ENCODE data around the gene EDEM3. TPM values are rescaled to one million over a fixed set of nuclear protein-coding genes. Genes with fewer than 3 reads are reported as not detected.

Gene EDEM3
- total and polyA plus RNA-seq, 4 donors, result 11.7 to 53.8 (median 23.7) TPM

- no peak for TF ChIP-seq REST (IDR thresholded peaks at IDR 0.05)
- TF ChIP-seq TAF1 (conservative IDR thresholded peaks at IDR 0.05), result no peak
- TF ChIP-seq JUND (IDR thresholded peaks at IDR 0.05), result no peak
These were observed 14.6 kb upstream of the EDEM3 start (continued) for GRCh38 chr1:184769241-184769640.

GRCh38 chr1:184768467-184768866 is 13.8 kb upstream of the EDEM3 start:
- TF ChIP-seq ZBTB33 (IDR thresholded peaks at IDR 0.05) (no peak), REST (IDR thresholded peaks at IDR 0.05) (no peak)
- no peak overlapping the region for H3K9ac ChIP-seq (ENCODE audit: low read depth in 1 of 2, low read length in 2 of 2)
- DNase-seq (ENCODE audit: low spot score), result no peak
- H3K9me3 ChIP-seq (ENCODE audit: control insufficient read depth in 4 of 4, low read length in 3 of 4), result no peaks in the 10 kb centered on the region
- no peak overlapping the region for H3K27ac ChIP-seq (ENCODE audit: low read depth in 1 of 2, low read length in 2 of 2)
- no peak overlapping the region for H3K4me3 ChIP-seq (ENCODE audit: low read depth in 1 of 3, low read length in 3 of 3)
- H3K4me1 ChIP-seq (ENCODE audit: control insufficient read depth in 4 of 4, insufficient read depth in 4 of 4, low read length in 3 of 4), result peaks cover 4 to 8% (median 6%) of the 10 kb centered on the region in 4 donors
- WGBS, result 74% methylated on average over 2 of the region's 2 CpGs
- H3K36me3 ChIP-seq (ENCODE audit: control insufficient read depth in 4 of 4, insufficient read depth in 3 of 4, low read depth in 1 of 4, low read length in 3 of 4), result no peaks in the 10 kb centered on the region
- no peaks in the 10 kb centered on the region for H3K27me3 ChIP-seq (ENCODE audit: control insufficient read depth in 4 of 4, insufficient read depth in 4 of 4, low read length in 3 of 4)

- H3K27ac ChIP-seq (ENCODE audit: low read depth in 1 of 2, low read length in 2 of 2), result no peak overlapping the region
- DNase-seq (ENCODE audit: low spot score), result no peak
- H3K27me3 ChIP-seq (ENCODE audit: control insufficient read depth in 4 of 4, insufficient read depth in 4 of 4, low read length in 3 of 4), result no peaks in the 10 kb centered on the region
- no peak overlapping the region for H3K9ac ChIP-seq (ENCODE audit: low read depth in 1 of 2, low read length in 2 of 2)
- TF ChIP-seq RXRA (IDR thresholded peaks at IDR 0.05) (no peak), REST (IDR thresholded peaks at IDR 0.05) (no peak), HNF4A (conservative IDR thresholded peaks at IDR 0.05) (no peak), GABPA (IDR thresholded peaks at IDR 0.05 in 1 of 2, conservative IDR thresholded peaks at IDR 0.05 in 1 of 2) (no peak), SP1 (IDR thresholded peaks at IDR 0.05) (no peak)
- no peak overlapping the region for H3K4me3 ChIP-seq (ENCODE audit: low read depth in 1 of 3, low read length in 3 of 3)
- peaks cover 5 to 13% (median 8%) of the 10 kb centered on the region in 4 donors for H3K4me1 ChIP-seq (ENCODE audit: control insufficient read depth in 4 of 4, insufficient read depth in 4 of 4, low read length in 3 of 4)
- WGBS, result 95% methylated on average over 5 of the region's 5 CpGs
- no peaks in the 10 kb centered on the region for H3K9me3 ChIP-seq (ENCODE audit: control insufficient read depth in 4 of 4, low read length in 3 of 4)
- no peaks in the 10 kb centered on the region for H3K36me3 ChIP-seq (ENCODE audit: control insufficient read depth in 4 of 4, insufficient read depth in 3 of 4, low read depth in 1 of 4, low read length in 3 of 4)
These were observed 12.9 kb upstream of the EDEM3 start for GRCh38 chr1:184767591-184767990.

Measured in liver (tissue), 9 donors.